Dedifferentiated amniotic fluid mesenchymal stem cell (primary cell): ENCODE data around the gene ZFP42.
"Not testable (repeated sequence)": the region's sequence is repeated elsewhere in the genome, so short reads cannot be mapped to it uniquely, and the experiment has no call there.

Source experiments
- DNase-seq: peaks from one replicate; pipeline ENCODE4 v3.0.0-alpha.2; 2016; ENCODE audit errors: extremely low spot score

ZFP42 gene

GRCh38 chr4:188021548-188022249, 26.1 kb downstream of the ZFP42 start:
- DNase-seq, result no peak

- DNase-seq, result no peak
Observed at GRCh38 chr4:188023682-188024081, 28.1 kb downstream of the ZFP42 start.

DNA sequence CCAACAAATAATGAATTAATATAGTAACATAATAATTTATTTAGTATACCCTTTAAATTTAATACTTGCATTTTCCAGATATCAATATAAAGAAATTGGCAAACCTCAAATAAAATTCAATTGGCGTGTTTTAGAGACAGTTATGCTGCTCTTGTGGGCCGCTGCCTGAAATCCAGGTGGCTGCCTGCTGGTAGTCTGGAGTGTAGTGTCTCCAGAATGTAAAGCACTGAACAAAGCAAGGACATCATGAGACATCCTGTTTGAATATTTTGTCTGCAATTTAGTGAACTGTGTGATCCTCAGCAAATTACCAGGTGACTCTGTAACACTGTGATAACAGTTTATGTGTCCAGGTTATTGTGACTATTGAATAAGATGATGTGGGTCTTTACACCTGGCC, 29.9 kb downstream of the ZFP42 start:
- no peak for DNase-seq

DNA sequence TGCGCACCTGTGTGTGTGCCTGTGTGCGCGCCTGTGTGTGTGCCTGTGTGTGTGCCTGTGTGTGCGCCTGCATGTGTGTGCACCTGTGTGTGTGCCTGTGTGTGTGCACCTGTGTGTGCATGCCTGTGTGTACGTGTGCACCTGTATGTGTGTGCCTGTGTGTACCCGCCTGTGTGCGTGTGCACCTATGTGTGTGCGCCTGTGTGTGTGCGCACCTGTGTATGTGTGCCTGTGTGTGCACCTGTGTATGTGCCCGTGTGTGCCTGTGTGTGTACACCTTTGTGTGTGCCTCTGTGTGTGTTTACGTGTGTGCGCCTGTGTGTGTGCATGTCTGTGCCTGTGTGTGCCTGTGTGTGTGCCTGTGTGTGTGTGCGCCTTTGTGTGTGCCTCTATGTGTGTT, 33.5 kb downstream of the ZFP42 start:
- DNase-seq, result no peak

DNA sequence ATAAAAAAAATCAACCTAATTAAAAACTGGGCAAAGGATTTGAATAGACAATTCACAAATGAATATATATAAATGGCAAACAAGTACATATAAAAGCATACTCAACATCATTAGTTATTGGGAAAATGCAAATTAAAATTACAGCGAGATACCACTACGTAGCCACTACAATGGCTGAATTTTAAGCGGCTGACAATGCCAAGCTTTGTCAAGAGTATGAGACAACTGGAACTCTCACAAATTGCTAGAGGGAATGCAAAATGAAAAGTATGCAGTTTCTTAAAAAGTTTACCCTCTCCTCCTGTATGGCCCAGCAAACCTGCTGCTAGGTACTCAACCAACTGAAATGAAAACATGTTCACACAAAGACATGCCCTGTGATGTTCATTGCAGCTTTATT, 34.8 kb downstream of the ZFP42 start:
- DNase-seq, result no peak

DNA sequence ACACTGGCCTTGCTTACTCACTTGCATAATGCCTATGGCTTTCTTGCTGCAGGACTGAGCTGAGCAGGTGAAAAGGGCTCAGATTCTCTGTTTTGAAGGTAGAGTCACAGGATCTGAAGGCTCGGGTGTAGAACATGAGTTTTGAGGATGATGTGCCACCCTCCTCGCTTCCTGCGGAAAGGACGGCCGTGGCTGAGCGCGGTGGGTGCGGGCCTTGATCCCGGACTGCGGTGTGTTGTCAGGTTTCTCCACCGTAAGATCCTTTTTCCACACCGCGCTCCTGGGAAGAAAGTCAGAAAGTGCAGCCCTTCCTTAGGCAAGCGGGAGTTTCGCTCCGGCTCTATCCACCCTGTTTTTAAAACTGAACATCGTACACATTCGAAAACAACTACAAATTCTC, 36.2 kb downstream of the ZFP42 start:
- DNase-seq, result no peak

GRCh38 chr4:188032170-188032569, 36.6 kb downstream of the ZFP42 start:
- no peak for DNase-seq

GRCh38 chr4:188032583-188032982, 37.0 kb downstream of the ZFP42 start:
- no peak for DNase-seq

DNA sequence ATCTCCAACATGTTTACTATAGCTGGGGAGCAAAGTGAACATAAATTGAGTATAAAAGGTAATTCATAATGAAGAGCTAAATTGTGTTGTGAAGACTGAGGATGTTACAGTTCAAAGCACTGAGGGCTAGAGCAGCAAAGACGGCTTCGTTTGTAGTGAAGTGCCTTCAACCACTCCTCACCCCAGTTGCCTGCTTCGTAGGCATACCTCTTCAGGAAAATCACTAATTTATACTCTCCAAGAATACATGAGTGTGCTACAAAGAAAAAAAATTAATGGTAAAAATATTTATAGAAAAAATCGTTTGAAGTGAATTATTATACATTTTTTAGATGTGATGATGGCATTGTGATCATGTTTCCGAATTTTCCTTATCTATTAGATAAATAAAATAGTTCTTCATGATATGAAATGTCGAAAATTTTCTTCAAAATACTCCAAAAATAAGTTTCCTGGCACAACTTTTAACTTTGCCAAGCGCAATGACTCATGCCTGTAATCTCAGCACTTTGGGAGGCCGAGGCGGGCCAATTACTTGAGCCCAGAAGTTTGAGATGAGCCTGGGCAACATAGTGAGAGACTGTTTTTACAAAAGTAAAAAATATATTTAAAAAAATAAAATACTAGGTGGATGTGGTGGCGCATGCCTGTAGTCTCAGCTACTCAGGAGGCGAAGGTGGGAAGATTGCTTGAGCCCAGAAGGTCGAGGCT, 41.6 kb downstream of the ZFP42 start:
- no peak for DNase-seq

GRCh38 chr4:188041721-188042120, 46.1 kb downstream of the ZFP42 start:
- no peak for DNase-seq

DNA sequence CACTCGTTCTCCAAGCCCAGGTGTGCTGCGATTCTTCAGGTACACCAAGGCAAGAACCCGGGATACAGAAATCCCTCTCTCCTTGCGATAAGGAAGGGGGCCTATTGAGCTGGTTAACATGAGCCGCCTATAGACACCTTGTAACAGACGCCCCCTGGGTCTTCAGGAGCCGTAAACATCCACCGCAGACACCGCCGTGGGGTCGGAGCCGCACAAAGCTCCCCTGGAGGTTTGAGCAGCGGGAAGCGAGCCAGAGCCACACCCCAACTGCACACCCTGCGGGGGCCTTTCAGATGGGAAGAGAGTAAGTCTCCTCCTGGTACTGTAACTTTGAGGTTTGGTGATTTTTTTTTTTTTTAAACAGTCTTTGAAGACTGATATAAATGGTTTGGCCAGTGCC, 46.6 kb downstream of the ZFP42 start:
- DNase-seq, result no peak

DNA sequence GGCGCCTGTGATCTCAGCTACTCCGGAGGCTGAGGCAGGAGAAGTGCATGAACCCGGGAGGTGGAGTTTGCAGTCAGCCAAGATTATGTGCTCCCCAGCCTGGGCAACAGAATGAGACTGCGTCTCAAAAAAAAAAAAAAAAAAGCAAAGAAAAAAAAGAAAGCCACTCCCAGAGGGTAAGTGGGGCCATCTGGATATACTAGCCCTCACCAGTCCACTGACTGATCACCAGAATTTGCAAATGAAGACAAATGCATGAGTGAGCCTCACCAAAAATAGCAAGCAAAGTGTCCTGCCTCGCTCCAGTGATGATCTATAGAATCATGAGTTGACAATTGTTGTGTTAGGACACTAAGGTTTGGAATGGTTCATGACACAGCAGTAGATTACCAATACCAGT, 47.6 kb downstream of the ZFP42 start:
- no peak for DNase-seq

DNA sequence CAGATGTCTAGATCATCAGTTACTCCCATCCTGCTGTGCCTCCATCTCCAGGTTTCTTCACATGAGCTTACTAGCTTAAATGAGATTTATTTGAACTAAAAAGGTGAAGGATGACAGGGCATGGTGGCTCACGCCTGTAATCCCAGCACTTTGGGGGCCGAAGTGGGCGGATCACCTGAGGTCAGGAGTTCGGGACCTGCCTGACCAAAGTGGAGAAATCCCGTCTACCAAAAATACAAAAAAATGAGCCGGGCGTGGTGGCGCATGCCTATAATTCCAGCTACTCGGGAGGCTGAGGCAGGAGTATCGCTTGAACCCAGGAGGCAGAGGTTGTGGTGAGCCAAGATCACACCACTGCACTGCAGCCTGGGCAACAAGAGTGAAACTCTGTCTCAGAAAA, 49.9 kb downstream of the ZFP42 start:
- not testable (repeated sequence) for DNase-seq

DNA sequence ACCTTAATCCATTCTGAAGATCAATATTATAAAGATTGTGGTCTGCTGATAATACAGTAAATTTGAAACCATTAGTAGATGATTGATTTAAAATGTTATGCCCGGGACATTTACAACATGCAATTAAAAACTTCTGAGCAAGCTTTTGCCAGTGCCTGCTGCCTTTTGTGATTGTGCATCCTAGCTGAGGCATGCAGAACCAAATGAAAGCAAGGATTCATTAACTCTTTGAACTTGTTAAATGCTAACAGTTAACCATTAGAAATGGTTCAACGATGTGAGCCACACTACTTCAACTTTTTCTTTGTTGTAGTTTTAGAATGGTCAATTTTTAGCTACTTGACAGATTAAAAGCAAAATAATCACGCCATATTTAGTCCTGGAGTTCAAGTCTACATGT, 51.1 kb downstream of the ZFP42 start:
- no peak for DNase-seq

DNA sequence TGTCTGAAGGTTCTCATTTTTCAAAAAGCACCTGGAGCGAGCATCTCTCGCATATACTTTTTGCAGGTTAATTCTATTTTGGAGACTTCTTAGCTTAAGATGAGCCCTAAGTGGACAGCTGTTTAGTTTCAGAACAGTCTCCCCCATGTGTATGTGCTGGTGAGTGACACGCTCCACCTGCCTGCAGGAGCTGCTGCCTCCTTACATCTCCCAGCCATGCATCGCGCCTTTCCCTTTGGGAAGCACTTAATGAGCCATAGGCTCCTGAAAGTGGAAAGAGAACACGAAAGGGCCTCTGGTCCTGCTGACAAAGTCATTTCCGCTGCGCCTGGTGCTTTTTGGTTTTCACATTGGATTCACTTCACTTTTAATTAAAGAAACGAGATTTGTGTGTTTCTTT, 57.7 kb downstream of the ZFP42 start:
- no peak for DNase-seq
